ENCODE measurements around the gene C11orf16.

C11orf16 gene

DNA sequence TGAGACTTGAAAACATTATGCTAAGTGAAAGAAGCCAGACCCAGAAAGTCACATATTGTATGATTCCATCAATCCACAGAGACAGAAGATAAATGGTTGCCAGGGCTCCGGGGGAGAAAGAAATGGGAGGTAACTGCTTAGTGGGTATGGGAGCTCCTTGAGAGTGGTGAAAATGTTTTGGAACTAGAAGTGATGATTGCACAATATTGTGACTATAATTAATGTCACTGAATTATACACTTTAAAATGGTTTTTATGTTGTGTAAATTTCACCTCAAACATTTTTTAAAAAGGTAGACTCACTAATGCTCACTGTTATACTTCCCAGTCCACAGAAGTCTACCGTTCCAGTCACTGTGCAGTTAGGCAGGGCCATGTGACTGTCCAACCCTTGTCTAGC is 54.0 kb downstream of the C11orf16 start:
- no peak for DNase-seq

DNA sequence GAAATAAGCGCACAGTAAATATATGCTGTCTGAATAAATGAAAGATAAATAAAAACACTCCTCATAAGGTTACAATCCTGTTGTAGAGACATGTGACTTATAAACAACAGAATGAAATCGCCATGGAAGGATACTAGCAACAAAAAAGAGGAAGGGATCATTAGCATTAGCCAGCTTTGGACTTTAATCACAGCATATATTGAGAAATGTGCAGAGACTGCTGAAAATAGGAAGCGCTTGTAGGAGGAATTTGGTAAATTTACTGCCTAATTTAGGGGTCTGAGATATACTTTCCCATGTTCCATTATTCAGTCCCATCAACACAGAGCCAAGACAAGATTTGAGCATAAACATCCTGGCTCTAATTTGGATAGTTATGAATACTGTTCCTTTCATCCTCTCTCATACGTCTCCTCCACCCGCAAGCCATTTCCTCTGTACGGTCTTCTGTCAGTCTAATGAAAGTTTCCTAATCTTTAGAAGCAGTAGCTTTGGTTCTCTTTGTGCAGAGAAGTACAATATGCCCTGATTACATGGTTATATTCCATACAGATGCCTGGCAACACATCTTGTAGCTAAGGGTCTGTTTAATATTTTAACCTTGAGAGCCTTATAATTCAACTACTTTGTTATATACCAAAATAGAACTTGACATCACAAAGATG is 58.9 kb downstream of the C11orf16 start:
- no peak for DNase-seq

DNA sequence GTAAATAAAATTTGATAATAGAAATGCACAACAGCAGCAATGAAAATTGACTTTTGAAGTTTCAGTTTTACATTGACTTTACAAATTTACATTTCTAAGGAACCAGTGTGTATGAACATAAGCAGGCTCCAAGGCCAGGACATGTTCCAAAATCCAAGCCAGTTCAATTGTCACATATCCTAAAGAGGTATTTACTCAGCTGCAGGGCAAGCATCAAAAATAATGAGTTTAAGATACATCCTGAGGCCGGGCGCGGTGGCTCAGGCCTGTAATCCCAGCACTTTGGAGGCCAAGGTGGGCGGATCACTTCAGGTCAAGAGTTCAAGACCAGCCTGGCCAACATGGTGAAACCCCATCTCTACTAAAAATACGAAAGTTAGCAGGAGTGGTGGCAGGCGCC is 60.8 kb downstream of the C11orf16 start:
- DNase-seq = no peak

DNA sequence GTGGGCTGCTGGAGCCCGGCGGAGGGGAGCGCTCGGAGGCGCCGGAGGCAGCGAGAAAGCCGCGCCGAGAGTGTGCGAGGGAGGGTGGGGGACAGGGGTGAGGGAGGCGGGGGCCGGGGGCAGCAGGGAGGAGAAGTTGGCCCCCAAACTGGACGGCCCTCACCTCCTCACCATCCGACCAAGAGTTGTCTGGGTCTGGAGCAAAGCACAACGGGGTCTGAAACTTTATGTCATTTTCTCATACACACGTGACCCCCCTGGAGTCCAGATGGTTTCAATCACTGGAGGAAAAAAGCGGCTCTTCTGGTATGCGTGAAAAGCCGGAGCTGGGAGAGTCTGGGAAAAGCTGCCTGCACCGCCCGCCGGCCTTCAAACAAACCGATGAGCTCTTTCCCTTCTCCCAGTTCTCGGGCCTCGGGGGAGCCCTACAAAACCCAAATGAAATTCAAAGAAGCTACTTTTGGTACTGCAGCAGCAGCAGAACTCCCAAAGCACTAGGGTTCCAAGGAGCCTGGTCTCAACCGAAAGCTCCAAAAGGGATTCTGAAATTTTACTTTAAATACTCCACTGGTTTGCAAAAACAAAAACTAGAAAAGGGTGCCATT is 61.5 kb downstream of the C11orf16 start:
- DNase-seq = no peak

DNA sequence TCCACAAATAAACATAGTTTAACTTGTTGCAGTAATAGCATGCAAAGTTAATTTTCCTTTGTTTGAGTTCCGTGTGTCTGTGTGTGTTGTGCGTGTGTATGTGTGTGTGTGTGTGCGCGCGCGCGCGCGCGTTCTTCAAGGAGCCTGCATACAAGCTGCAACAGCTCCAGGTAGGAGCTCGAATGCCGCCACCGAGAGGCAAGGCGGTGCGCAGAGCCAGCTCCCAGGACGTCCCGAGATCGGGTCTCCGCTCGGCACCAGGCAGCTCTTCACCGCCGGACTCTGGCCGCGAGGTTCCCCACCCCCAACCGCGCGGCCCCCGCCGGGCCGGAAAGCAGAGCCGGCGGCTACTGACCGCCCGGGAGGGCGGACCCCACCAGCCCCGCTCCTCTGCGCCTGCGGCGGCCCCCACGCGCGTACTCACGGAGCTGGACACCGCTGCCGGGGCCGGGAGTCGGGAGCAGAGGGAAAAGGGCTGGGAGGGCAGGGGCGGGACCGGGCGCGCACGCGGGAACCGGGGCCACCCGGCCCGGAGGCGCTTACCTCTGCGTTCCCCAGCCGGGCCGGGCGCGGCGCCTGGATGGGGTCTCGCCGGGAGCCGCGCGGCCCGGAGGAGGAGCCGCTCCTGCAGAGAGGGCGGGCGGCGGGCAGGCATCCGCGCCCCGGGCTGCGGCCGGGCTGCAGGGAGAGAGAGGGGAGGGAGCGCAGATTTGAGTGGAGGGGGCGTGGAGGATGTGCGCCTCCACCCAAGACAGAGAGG is 62.2 kb downstream of the C11orf16 start:
- DNase-seq = no peak

All from activated gamma-delta T cell treated with Interleukin-2 at 50 U/mL for 16 hours (primary cell).